Measurements from ENCODE around the gene RALGDS. TPM values are rescaled to one million over a fixed set of nuclear protein-coding genes. Genes with fewer than 3 reads are reported as not detected.

The RALGDS gene
- total RNA-seq, 1 experiment from 2014 or later, result 24.8 TPM

- BruUV-seq (replicated peaks), result no TSS peak
- H3K9me3 ChIP-seq (ENCODE audit: insufficient read depth, low read depth), result no peaks in the 10 kb centered on the region
- CTCF ChIA-PET, result interaction anchor here (1.6 kb wide), 1 partner anchor 39 kb away, joined by 6 read pairs; no protein-coding TSS in a partner anchor
These were observed 15.6 kb downstream of the RALGDS start for GRCh38 chr9:133105461-133105770.

GRCh38 chr9:133104718-133105460 lies 16.2 kb downstream of the RALGDS start:
- no peaks in the 10 kb centered on the region for H3K79me2 ChIP-seq (ENCODE audit: low read depth)
- no peaks in the 10 kb centered on the region for H3F3A ChIP-seq (ENCODE audit: insufficient read depth, low read depth)
- no peaks in the 10 kb centered on the region for H3K9me2 ChIP-seq (ENCODE audit: insufficient read depth)
- H3K27me3 ChIP-seq (ENCODE audit: insufficient read depth, low read depth), result no peaks in the 10 kb centered on the region
- CTCF ChIA-PET, result interaction anchor here (1.6 kb wide), 1 partner anchor 39 kb away, joined by 6 read pairs; no protein-coding TSS in a partner anchor
- no peaks in the 10 kb centered on the region for H4K20me1 ChIP-seq (ENCODE audit: insufficient read depth)
- intact Hi-C loops (cut with micrococcal nuclease; ENCODE audit: unreplicated experiment), result loop anchor here (5.0 kb wide), 1 partner anchor 73 kb away; the partner anchor contains the start of gene GTF3C5
- H3K9me3 ChIP-seq (ENCODE audit: insufficient read depth, low read depth), result no peaks in the 10 kb centered on the region
- no TSS peak for BruUV-seq (replicated peaks)
- no peak for TF ChIP-seq CTCF (conservative IDR thresholded peaks at IDR 0.05)
- TF ChIP-seq EZH2 (IDR thresholded peaks at IDR 0.05; ENCODE audit: low read depth), result no peak
- H3K4me1 ChIP-seq (replicated peaks; ENCODE audit: insufficient read depth), result peaks cover 12% of the 10 kb centered on the region
- DNase-seq, result no peak
- H3K4me3 ChIP-seq, result no peak overlapping the region
- POLR2A ChIA-PET (ENCODE audit: unreplicated experiment), result no interaction called here
- no peak overlapping the region for H3K4me2 ChIP-seq
- no peak overlapping the region for H2AFZ ChIP-seq
- no peak overlapping the region for H3K27ac ChIP-seq
- H3K36me3 ChIP-seq (ENCODE audit: low read depth), result peaks cover 6% of the 10 kb centered on the region

More at GRCh38 chr9:133105461-133105770, 15.6 kb downstream of the RALGDS start:
- TF ChIP-seq CTCF (conservative IDR thresholded peaks at IDR 0.05), result no peak
- TF ChIP-seq EZH2 (IDR thresholded peaks at IDR 0.05; ENCODE audit: low read depth), result no peak
- peaks cover 12% of the 10 kb centered on the region for H3K4me1 ChIP-seq (replicated peaks; ENCODE audit: insufficient read depth)
- no peaks in the 10 kb centered on the region for H3K9me2 ChIP-seq (ENCODE audit: insufficient read depth)
- H2AFZ ChIP-seq, result no peak overlapping the region
- no peaks in the 10 kb centered on the region for H3K79me2 ChIP-seq (ENCODE audit: low read depth)
- H3K27ac ChIP-seq, result no peak overlapping the region
- no peaks in the 10 kb centered on the region for H3K27me3 ChIP-seq (ENCODE audit: insufficient read depth, low read depth)
- H3K4me2 ChIP-seq, result no peak overlapping the region
- POLR2A ChIA-PET (ENCODE audit: unreplicated experiment), result no interaction called here
- intact Hi-C loops (cut with micrococcal nuclease; ENCODE audit: unreplicated experiment), result no loop called here
- no peak overlapping the region for H3K4me3 ChIP-seq
- no peaks in the 10 kb centered on the region for H3F3A ChIP-seq (ENCODE audit: insufficient read depth, low read depth)
- H3K36me3 ChIP-seq (ENCODE audit: low read depth), result peaks cover 6% of the 10 kb centered on the region
- no peak for DNase-seq
- no peaks in the 10 kb centered on the region for H4K20me1 ChIP-seq (ENCODE audit: insufficient read depth)

- H3F3A ChIP-seq (ENCODE audit: insufficient read depth, low read depth), result no peaks in the 10 kb centered on the region
- H3K4me2 ChIP-seq, result peak overlapping the region; percentile 20; the same call in 1 of the 2 replicates
- no peak for TF ChIP-seq EZH2 (IDR thresholded peaks at IDR 0.05; ENCODE audit: low read depth)
- no peak for TF ChIP-seq CTCF (conservative IDR thresholded peaks at IDR 0.05)
- H3K36me3 ChIP-seq (ENCODE audit: low read depth), result peaks cover 8% of the 10 kb centered on the region
- H2AFZ ChIP-seq, result no peak overlapping the region
- H3K4me1 ChIP-seq (replicated peaks; ENCODE audit: insufficient read depth), result peaks cover 12% of the 10 kb centered on the region
- DNase-seq, result no peak
- H3K79me2 ChIP-seq (ENCODE audit: low read depth), result no peaks in the 10 kb centered on the region
- no peaks in the 10 kb centered on the region for H3K9me2 ChIP-seq (ENCODE audit: insufficient read depth)
- no peaks in the 10 kb centered on the region for H3K9me3 ChIP-seq (ENCODE audit: insufficient read depth, low read depth)
- CTCF ChIA-PET, result interaction anchor here (1.0 to 3.2 kb wide), 2 partner anchors 40 to 45 kb away, joined by 4 to 36 read pairs; no protein-coding TSS in a partner anchor
- BruUV-seq (replicated peaks), result no TSS peak
- no peak overlapping the region for H3K4me3 ChIP-seq
- no peaks in the 10 kb centered on the region for H4K20me1 ChIP-seq (ENCODE audit: insufficient read depth)
- H3K27me3 ChIP-seq (ENCODE audit: insufficient read depth, low read depth), result no peaks in the 10 kb centered on the region
- intact Hi-C loops (cut with micrococcal nuclease; ENCODE audit: unreplicated experiment), result loop anchor here (1.0 to 5.0 kb wide), 7 partner anchors 10 to 382 kb away; partner anchors contain the start of genes GTF3C5 and RALGDS
- no peak overlapping the region for H3K27ac ChIP-seq
- POLR2A ChIA-PET (ENCODE audit: unreplicated experiment), result no interaction called here
These were observed 17.0 kb downstream of the RALGDS start for GRCh38 chr9:133103987-133104505.

Measured in PC-9 (cell line).